ENCODE results near the gene AVL9.

The AVL9 gene

DNA sequence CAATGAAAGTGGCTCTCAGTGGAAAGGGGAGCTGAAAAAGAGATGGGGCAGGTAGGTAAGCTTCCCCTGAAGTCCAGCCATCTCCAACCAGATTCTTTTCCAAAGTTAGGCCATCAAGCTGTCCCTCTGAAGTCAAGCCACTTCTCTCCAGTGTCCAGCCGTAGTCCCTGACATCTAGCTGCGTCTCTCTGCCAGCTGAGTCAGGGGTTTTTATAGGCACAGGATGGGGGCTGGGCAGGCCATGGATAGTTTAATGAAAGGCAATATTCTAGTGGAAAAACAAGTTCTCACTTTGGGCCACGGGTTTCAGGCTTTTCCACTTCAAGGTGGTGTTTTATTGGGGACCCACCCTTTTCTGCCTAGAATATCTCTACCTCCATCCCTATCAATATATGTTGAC lies 36.8 kb downstream of the AVL9 start:
- Histone ChIP-seq H3K4me1 (peaks cover 21% of the 10 kb centered on the region), H3K36me3 (replicated peaks) (no peaks in the 10 kb centered on the region), H3K27me3 (ENCODE audit: low read depth) (no peaks in the 10 kb centered on the region), H3K9me3 (no peaks in the 10 kb centered on the region), H3K4me3 (no peak overlapping the region)
- DNase-seq (ENCODE audit: low spot score in 2 of 2) = no peak
- in situ Hi-C loops (cut with MboI; ENCODE audit: low sequenced_read_pairs) = no loop called here

DNA sequence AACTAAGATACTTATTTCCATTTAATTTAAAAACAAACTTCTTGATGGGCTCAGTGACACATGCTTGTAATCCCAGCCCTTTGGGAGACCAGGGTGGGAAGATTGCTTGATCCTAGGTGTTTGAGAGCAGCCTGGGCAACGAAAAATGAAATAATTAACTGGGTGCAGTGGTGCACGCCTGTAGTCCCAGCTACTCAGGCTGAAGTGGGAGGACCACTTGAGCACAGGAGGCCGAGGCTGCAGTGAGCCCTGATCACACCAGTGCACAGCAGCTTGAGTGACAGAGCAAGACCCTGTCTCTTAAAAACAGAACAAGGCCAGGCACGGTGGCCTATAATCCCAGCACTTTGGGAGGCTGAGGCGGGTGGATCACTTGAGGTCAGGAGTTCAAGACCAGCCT lies 37.4 kb downstream of the AVL9 start:
- no peak for DNase-seq (ENCODE audit: low spot score in 2 of 2)
- in situ Hi-C loops (cut with MboI; ENCODE audit: low sequenced_read_pairs) = no loop called here
- Histone ChIP-seq H3K4me1 (peaks cover 16% of the 10 kb centered on the region), H3K36me3 (replicated peaks) (no peaks in the 10 kb centered on the region), H3K9me3 (no peaks in the 10 kb centered on the region), H3K27me3 (ENCODE audit: low read depth) (no peaks in the 10 kb centered on the region), H3K4me3 (no peak overlapping the region)

DNA sequence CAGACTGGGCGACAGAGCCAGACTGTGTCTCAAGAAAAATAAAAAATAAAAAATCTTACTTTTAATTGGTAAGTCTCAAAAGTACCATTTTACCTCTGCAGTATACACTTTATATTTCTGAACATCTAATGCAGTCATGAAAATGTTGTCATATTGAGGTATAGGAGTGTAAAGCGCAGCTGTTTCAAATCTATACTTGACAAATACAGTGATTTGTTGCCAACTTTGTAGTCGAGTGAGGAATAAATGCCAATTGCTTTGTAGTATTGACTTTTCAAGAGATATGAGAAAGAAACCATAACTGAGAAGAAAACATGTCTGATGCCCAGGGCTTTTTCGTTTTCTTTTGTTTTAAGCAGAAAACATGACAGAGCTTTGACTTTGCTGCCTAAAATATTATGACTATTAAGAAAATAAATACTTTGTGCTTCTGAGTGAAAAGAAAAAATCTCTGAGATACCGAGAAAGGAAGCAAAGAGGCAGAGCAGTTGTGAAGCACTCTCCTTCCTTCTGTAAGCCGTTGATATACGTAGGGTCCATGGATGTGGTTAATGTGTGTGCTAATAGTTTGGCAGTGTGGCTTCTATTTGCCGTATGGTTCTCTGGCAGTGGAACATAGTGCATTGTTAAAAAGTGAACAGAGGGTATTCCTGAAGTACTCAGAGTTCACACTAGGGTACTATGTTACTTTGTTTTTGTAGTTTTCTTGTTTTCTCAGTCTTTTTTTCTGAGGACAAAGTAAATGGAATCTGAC lies 38.2 kb downstream of the AVL9 start:
- in situ Hi-C loops (cut with MboI; ENCODE audit: low sequenced_read_pairs) = no loop called here
- Histone ChIP-seq H3K9me3 (no peaks in the 10 kb centered on the region), H3K36me3 (replicated peaks) (no peaks in the 10 kb centered on the region), H3K27me3 (ENCODE audit: low read depth) (no peaks in the 10 kb centered on the region), H3K4me3 (no peak overlapping the region), H3K4me1 (peaks cover 11% of the 10 kb centered on the region; the same call in 1 of the 2 replicates)
- DNase-seq (ENCODE audit: low spot score in 2 of 2) = no peak

DNA sequence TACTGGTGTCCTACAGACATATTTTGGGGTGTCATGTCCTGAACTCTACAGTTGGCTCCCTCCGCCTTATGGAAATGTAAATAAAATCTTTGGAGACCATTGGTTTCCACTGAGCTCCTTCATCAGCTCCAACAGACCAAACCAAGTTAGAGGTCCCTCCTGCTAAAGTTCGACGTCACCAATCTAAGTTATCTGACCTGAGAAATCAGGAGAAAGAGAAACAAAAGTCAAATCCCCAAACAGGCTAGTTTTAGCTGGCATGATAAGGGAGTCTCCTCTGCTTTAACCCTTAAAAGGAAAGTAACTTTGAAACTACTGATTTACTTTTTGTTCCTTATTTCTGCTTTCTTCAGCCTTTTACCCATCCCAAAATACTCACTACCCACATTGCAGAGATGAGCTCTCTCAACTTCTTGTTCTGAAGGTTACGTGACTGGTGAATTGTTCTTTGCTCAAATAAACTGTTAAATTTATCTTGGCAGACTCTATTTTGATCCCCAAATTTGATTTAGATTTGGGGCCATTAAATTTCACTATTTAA lies 39.9 kb downstream of the AVL9 start:
- Histone ChIP-seq H3K4me1 (peaks cover 11% of the 10 kb centered on the region; the same call in 1 of the 2 replicates), H3K4me3 (no peak overlapping the region), H3K36me3 (replicated peaks) (no peaks in the 10 kb centered on the region), H3K9me3 (no peaks in the 10 kb centered on the region), H3K27me3 (ENCODE audit: low read depth) (no peaks in the 10 kb centered on the region)
- DNase-seq (ENCODE audit: low spot score in 2 of 2) = no peak
- in situ Hi-C loops (cut with MboI; ENCODE audit: low sequenced_read_pairs) = no loop called here

- Histone ChIP-seq H3K36me3 (replicated peaks) (no peaks in the 10 kb centered on the region), H3K9me3 (no peaks in the 10 kb centered on the region), H3K4me1 (peaks cover 11% of the 10 kb centered on the region; the same call in 1 of the 2 replicates), H3K27me3 (ENCODE audit: low read depth) (no peaks in the 10 kb centered on the region), H3K4me3 (no peak overlapping the region)
- in situ Hi-C loops (cut with MboI; ENCODE audit: low sequenced_read_pairs) = no loop called here
- no peak for DNase-seq (ENCODE audit: low spot score in 2 of 2)
Observed at GRCh38 chr7:32536016-32536415, 40.7 kb downstream of the AVL9 start.

GRCh38 chr7:32536585-32536984 lies 41.3 kb downstream of the AVL9 start:
- H3K27me3 ChIP-seq (ENCODE audit: low read depth) = no peaks in the 10 kb centered on the region
- in situ Hi-C loops (cut with MboI; ENCODE audit: low sequenced_read_pairs) = no loop called here
- no peak overlapping the region for H3K4me3 ChIP-seq
- peaks cover 11% of the 10 kb centered on the region; the same call in 1 of the 2 replicates for H3K4me1 ChIP-seq
- no peaks in the 10 kb centered on the region for H3K9me3 ChIP-seq
- DNase-seq (ENCODE audit: low spot score in 2 of 2) = no peak
- no peaks in the 10 kb centered on the region for H3K36me3 ChIP-seq (replicated peaks)

DNA sequence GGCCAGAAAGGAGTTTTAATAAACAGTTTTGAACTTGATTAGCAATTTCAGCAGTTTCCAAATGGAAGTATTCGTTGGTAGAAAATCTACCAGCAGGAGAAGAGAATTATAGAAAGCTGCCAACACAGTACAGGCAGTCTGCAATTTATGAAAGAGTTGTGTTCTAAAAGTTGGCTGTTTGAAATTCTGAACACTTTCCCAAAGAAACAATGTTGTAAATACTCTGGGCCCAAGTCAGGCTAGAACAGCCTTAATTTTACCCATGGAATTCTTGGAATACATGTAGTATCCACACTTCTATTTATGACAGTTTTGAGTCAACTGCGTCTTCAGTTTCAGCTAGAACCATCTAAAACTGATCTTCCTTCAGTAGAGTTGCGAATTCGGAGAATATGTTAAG lies 42.5 kb downstream of the AVL9 start:
- Histone ChIP-seq H3K27me3 (ENCODE audit: low read depth) (no peaks in the 10 kb centered on the region), H3K4me1 (peaks cover 11% of the 10 kb centered on the region; the same call in 1 of the 2 replicates), H3K4me3 (no peak overlapping the region), H3K9me3 (no peaks in the 10 kb centered on the region), H3K36me3 (replicated peaks) (no peaks in the 10 kb centered on the region)
- in situ Hi-C loops (cut with MboI; ENCODE audit: low sequenced_read_pairs) = no loop called here
- no peak for DNase-seq (ENCODE audit: low spot score in 2 of 2)

DNA sequence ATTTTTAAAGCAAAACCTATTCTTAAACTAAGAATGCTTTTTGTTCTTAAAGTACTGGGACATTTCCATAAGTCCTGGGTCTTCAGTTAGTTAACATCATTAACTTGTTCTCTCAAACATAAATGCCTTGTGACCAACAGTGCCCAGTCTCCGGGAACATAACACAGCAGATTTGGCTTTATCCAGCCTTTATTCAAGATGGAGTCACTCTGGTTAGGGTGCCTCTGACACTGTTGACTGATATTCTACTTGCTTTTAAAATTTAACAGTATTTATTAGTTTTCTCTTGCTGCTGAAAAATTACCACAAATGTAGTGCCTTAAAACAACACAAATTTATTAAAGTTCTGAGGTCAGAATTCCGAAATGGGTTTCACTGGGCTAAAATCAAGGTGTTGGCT lies 44.1 kb downstream of the AVL9 start:
- Histone ChIP-seq H3K27me3 (ENCODE audit: low read depth) (no peaks in the 10 kb centered on the region), H3K4me3 (no peak overlapping the region), H3K9me3 (no peaks in the 10 kb centered on the region), H3K36me3 (replicated peaks) (no peaks in the 10 kb centered on the region), H3K4me1 (no peaks in the 10 kb centered on the region)
- in situ Hi-C loops (cut with MboI; ENCODE audit: low sequenced_read_pairs) = no loop called here
- no peak for DNase-seq (ENCODE audit: low spot score in 2 of 2)

DNA sequence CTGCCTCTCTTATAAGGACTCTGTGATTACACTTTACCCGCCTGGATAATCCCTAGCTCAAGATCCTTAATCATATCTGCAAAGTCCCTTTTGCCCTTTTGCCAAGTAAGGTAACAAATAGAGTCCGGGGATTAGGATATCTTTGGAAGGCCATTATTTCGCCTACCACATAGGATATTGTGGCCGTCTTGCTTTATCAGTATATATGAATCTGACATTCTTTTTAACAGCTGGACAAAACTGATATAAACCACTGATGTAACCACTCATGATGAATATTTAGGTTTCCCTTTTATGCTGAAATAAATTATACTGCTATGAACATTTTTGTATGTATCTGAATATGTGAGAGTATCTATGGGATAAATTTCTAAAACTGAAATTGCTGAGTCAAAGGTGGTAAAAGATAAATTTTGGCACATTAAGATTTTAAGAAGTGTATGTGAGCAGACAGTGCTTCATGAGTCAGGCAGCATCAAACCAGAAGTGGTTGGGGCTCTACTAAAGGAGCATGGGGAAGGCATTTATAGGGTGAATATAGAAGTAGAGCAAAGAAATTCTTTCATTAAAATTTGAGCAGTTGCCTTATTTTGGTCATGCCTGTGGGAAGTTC lies 44.7 kb downstream of the AVL9 start:
- Histone ChIP-seq H3K4me3 (no peak overlapping the region), H3K36me3 (replicated peaks) (no peaks in the 10 kb centered on the region), H3K4me1 (no peaks in the 10 kb centered on the region), H3K9me3 (no peaks in the 10 kb centered on the region), H3K27me3 (ENCODE audit: low read depth) (no peaks in the 10 kb centered on the region)
- no peak for DNase-seq (ENCODE audit: low spot score in 2 of 2)
- in situ Hi-C loops (cut with MboI; ENCODE audit: low sequenced_read_pairs) = no loop called here

DNA sequence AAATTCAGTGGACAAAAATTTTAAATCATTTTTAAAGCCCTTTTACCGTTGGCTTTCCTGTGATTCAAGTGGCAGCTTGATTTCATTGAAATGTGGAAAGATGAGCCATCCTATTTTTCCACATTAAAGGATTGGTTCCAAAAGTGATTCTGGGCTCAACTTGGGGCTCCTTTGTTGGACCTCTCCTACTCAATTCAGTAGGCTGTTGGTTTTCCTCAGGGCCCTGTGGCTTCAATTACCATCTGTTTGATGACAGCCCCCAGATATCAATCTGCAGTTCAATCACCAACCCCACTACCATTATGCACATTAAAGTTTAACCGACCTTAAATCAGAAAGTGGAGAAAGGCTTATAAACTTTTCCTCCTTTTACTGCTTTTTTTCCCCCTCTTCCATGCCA lies 47.3 kb downstream of the AVL9 start:
- Histone ChIP-seq H3K36me3 (replicated peaks) (peaks cover 4% of the 10 kb centered on the region; the same call in 1 of the 2 replicates), H3K4me3 (no peak overlapping the region), H3K9me3 (no peaks in the 10 kb centered on the region), H3K27me3 (ENCODE audit: low read depth) (no peaks in the 10 kb centered on the region), H3K4me1 (no peaks in the 10 kb centered on the region)
- in situ Hi-C loops (cut with MboI; ENCODE audit: low sequenced_read_pairs) = no loop called here
- DNase-seq (ENCODE audit: low spot score in 2 of 2) = no peak

DNA sequence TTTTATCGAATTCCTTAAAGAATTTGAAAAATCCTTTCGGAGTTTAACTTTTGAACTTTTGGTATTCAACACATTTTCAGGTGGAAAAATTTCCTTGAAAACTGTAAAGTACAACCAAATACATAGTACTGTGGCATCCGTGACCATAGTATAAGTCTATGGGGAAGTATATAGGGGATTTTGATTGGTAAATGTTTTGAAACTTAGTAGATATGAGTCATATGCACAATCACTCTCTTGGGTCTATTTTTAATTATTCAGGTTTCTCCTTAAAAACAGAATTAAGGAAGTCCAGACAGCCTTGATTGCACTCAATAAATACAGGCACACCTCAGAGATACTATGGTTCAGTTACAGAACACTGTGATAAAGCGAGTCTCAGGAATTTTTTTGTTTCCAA lies 64.2 kb downstream of the AVL9 start:
- no peaks in the 10 kb centered on the region for H3K9me3 ChIP-seq
- H3K36me3 ChIP-seq (replicated peaks) = peaks cover 24% of the 10 kb centered on the region
- no peak overlapping the region for H3K4me3 ChIP-seq
- no peak for DNase-seq (ENCODE audit: low spot score in 2 of 2)
- H3K4me1 ChIP-seq = no peaks in the 10 kb centered on the region
- no peaks in the 10 kb centered on the region for H3K27me3 ChIP-seq (ENCODE audit: low read depth)
- in situ Hi-C loops (cut with MboI; ENCODE audit: low sequenced_read_pairs) = no loop called here

- DNase-seq (ENCODE audit: low spot score in 2 of 2) = no peak
- Histone ChIP-seq H3K4me1 (no peaks in the 10 kb centered on the region), H3K27me3 (ENCODE audit: low read depth) (no peaks in the 10 kb centered on the region), H3K4me3 (no peak overlapping the region), H3K36me3 (replicated peaks) (peaks cover 22% of the 10 kb centered on the region), H3K9me3 (no peaks in the 10 kb centered on the region)
- in situ Hi-C loops (cut with MboI; ENCODE audit: low sequenced_read_pairs) = no loop called here
Observed at GRCh38 chr7:32560075-32560474, 64.8 kb downstream of the AVL9 start.

- Histone ChIP-seq H3K36me3 (replicated peaks) (peaks cover 22% of the 10 kb centered on the region), H3K4me3 (no peak overlapping the region), H3K27me3 (ENCODE audit: low read depth) (no peaks in the 10 kb centered on the region), H3K9me3 (no peaks in the 10 kb centered on the region), H3K4me1 (no peaks in the 10 kb centered on the region)
- DNase-seq (ENCODE audit: low spot score in 2 of 2) = no peak
- in situ Hi-C loops (cut with MboI; ENCODE audit: low sequenced_read_pairs) = no loop called here
Observed at GRCh38 chr7:32561613-32562012, 66.3 kb downstream of the AVL9 start.

GRCh38 chr7:32564542-32564941 lies 69.3 kb downstream of the AVL9 start:
- DNase-seq (ENCODE audit: low spot score in 2 of 2) = no peak

More at GRCh38 chr7:32564542-32564941, 69.3 kb downstream of the AVL9 start:
- Histone ChIP-seq H3K4me1 (no peaks in the 10 kb centered on the region), H3K27me3 (ENCODE audit: low read depth) (no peaks in the 10 kb centered on the region), H3K9me3 (no peaks in the 10 kb centered on the region), H3K4me3 (no peak overlapping the region), H3K36me3 (replicated peaks) (peaks cover 14% of the 10 kb centered on the region)
- in situ Hi-C loops (cut with MboI; ENCODE audit: low sequenced_read_pairs) = no loop called here
